CD4-positive, alpha-beta T cell treated with Interleukin-1 beta for 1 hour (primary cell): ENCODE measurements around the gene MLC1.

Source experiments
- DNase-seq, 2 donors: peaks; one replicate each; pipeline ENCODE4 v3.0.0-alpha.2; 2020 to 2022

Gene MLC1

DNA sequence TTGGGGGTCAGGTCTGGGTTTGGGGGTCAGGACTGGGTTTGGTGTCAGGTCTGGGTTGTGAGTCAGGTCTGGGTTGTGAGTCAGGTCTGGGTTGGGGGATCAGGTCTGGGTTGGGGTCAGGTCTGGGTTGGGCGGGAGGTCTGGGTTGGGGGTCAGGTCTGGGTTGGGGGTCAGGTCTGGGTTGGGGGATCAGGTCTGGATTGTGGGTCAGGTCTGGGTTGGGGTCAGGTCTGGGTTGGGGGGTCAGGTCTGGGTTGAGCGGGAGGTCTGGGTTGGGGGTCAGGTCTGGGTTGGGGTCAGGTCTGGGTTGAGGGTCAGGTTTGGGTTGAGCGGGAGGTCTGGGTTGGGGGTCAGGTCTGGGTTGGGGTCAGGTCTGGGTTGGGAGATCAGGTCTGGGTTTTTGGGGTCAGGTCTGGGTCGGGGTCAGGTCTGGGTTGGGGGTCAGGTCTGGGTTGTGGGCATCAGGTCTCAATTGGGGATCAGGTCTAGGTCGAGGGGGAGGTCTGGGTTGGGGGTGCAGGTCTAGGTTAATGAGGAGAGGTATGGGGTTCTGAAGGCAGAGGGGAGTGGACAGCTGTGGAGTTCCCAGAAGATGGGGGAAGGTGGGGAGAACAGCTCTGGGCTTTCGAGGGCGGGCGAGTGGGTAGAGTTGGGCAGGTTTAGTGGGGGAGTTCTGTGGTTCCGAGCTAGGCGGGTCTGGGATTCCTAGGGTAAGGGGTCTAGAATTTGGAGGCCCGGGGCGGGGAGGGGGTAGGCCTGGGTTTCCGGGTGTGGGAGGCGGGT lies 27.8 kb downstream of the MLC1 start:
- DNase-seq: no peak

GRCh38 chr22:50056214-50056972 lies 28.8 kb downstream of the MLC1 start:
- no peak for DNase-seq

GRCh38 chr22:50053861-50054260 lies 31.4 kb downstream of the MLC1 start:
- no peak for DNase-seq

DNA sequence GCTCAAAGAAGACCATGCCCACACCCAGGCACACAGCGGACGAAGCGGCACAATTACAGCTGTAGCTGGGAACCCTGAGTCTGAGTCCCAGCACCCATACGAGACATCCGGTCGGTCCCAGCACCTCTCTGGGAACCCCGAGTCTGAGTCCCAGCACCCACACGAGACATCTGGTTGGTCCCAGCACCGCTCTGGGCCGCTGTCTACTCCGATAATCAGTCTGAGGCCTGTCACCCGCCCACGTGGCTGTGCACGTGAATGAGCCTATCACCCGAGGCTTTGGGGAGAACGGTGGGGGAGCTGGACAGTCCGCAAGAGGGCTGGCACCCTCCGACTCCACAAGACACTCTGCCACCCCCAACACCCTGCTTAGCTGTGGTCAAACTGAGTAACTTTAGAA lies 33.3 kb downstream of the MLC1 start:
- DNase-seq: no peak

DNA sequence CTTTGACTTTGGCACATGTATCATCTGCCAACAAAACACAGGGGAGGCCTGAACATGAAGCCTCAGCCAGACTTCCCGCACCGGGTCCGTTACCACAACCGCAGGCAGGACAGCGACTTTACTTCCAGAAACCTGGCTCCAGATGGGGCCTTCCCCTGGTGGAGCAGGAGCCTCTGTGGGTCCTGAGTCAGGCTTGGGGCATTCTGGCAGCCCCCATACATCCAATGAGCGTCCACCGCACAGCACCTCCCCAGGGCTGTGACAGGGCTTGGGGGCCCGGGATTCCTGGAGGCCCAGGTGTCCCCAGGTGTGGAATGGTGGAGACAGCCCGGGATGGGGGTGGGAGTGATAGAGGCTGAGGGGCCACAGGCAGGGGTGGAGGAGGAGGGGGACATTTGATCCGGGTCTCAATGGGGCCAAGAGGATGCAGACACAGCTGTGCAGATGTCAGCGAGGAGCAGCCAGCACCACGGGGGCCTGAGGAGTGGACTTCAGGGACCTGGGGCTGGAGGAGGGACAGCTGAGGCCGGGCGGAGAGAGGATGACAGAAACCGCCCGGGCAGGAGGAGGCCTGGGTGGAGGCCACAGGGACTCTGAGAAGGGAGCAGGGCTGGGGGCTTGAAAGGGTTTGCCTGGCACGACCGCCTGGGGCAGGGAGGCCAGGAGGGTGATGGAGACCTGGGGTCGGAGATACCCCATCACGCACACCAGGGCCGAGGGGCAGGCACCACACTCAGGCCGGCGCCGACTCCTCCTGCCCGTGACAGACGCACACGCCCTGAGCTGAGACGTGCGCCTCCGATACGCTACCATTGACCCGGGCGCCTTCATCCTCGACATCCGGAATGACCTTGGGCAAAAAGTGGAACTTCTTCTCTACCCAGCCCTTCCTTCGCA lies 35.7 kb downstream of the MLC1 start:
- DNase-seq: no peak

GRCh38 chr22:50048836-50049235 lies 36.4 kb downstream of the MLC1 start:
- DNase-seq: no peak

DNA sequence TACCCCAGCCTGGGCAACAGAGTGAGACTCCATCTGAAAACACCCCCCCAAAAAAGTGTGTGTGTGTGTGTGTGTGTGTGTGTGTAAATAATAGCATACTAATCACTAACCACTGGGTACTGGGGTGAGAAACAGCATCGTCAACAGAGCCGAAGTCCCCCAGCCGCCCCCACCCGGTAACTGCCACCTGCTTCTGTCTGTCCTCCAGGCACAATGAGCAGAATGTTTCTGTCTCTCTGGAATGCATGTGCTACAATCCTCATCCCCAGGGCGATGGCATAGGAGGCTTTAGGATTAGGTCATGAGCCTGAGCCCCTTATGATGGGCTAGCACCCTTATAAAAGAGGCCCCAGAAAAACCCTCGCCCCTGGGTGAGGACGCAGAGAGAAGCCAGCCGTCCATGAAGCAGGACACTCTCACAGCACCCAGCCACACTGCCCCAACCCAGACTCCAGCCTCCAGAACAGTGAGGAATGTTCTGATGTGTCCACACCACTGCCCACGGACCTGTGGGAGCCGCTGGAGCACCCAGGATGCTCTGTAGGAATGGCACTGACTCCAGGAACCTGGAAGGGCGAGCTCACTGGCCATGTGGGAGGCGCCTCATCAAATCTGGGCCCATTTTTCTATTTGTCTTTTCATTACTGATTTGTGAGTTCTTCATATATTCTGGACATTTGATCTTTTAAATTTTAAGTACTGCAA lies 37.0 kb downstream of the MLC1 start:
- DNase-seq: no peak

DNA sequence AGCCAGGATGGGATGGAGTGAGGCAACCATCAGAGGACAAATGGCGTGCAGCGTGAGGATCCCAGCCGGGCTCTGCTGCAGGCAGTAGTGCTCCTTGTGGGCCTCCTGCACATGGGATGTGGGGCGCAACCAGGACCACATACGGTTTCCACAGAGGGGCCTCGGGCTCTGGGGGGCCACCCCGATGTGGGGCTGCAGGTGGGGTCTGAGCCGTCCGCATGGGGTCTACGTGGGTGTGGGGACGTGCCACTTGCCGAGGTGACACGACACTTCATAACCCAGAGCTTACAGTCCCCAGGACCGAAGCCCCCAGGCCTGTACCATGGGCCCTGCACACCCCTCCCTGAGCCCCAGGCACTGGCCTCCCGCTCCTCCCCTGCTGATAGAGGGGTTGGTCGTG lies 37.9 kb downstream of the MLC1 start:
- no peak for DNase-seq

- no peak for DNase-seq
Observed at GRCh38 chr22:50046481-50047245, 38.6 kb downstream of the MLC1 start.

- DNase-seq: no peak
Observed at GRCh38 chr22:50046019-50046415, 39.2 kb downstream of the MLC1 start.

DNA sequence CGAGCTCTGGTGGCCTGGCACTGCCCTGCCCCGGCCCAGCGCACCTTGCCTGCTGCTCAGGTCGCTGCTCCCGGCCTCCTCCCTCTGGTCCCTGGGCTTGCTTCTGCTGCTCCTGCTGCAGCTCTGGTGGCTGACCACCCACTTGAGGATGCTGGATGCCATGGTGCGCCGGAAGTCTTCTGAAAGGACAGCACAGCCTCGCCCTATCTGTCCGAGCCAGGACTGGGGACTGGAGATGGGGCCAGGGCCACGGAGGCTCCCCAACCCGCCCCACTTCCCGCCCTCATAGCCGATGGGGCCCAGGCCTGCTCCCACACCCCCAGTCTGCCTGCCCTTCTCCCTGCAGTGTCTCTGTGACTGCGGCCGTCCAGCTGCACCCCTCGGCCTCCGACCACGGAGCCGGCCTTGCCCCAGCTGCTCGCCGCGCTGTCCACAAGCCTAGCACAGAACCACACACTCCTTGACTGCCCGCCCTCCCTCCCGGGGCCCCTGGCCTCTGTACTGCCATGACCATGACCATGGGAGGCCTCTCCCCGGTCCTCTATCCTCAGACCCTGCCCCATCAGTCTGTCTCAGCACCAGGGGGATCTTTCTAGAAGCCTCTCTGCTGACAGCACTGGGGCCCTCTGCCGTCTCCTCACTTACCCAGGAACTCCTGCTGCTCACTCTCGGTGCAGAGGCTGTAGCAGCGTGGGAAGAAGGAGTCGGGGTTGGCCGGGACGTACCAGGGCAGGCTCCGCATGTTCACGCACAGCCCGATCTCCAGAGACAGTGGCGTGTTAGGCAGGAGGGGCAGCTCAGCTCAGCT lies 39.8 kb downstream of the MLC1 start:
- no peak for DNase-seq

DNA sequence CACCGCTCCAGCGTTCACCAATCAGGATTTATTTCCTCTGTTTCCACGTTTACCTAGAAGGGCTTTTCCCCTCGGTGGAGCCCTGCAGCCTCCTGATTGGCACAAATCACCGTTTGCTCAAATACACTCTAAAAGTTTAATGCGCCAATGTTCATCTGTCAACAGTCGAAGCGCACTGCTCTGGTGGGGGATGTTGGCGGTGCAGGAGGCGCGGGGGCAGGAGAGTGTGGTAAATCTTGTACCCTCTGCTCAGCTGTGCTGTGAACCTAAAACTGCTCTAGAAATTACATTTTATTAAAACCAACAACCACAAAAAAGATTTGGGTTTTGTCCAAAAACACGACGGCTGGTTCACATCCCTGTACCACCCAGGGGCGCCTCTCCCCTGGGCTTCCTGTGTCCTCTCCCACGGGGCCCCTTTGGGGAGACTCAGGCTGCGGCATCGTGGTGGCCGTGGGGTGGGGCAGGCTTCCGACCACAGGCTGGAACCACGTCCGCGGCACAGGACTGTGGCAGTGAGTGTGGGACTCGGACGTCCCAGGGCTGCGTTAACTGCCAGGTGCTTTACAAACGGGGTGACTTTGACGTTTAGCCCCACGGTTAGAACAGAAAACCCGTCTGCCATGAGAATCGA lies 40.6 kb downstream of the MLC1 start:
- DNase-seq: no peak

DNA sequence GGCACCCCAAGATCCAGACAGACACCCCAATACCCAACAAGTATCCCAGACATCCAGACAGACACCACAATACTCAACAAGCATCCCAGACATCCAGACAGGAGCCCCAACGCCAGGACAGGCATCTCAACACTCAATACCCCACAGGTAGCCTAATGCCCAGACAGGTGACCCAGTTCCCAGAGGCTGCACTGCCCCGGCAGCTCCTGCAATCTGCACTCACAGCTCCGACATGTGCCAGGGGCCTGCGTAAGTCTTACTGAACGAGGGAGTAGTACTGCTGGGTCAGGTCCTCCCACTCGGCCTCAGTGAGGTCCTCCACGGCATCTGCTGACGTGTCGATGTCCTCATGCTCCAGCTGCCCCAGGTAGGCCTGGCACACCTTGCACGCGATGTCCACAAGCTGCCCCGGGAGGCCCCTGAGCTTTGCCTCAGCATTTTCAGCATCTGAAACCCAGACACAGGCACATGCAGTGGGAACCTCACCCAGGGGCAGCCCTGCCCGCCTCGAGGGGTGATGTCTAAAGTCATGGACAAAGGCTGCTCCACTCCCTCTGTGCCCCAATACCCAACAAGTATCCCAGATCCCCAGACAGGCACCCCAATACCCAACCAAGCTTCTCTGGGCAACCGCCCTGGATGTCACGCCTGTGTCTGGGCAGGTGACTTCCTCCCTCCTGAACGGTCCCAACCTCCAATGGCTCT lies 43.7 kb downstream of the MLC1 start:
- no peak for DNase-seq

DNA sequence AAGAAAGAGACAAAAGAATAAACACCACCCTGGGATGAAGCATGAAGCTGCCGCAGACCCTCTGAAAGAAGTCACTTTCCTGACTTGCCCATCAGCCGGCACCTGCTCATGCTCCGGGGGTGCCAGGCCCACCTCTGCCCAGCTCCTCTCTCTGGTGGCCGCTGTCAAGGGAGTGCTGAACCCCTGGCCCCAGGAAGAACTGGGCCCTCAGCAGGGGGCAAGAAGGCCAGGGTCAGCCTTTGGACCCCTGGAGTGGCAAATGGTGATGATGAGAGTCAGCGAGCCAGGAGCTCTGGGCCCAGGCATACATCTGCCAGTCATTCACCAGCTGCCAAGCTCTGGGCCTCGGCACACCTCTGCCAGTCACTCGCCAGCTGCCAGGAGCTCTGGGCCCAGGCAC lies 44.5 kb downstream of the MLC1 start:
- no peak for DNase-seq

- no peak for DNase-seq
Observed at GRCh38 chr22:50039669-50040443, 45.4 kb downstream of the MLC1 start.

GRCh38 chr22:50035976-50036724 lies 49.1 kb downstream of the MLC1 start:
- no peak for DNase-seq

DNA sequence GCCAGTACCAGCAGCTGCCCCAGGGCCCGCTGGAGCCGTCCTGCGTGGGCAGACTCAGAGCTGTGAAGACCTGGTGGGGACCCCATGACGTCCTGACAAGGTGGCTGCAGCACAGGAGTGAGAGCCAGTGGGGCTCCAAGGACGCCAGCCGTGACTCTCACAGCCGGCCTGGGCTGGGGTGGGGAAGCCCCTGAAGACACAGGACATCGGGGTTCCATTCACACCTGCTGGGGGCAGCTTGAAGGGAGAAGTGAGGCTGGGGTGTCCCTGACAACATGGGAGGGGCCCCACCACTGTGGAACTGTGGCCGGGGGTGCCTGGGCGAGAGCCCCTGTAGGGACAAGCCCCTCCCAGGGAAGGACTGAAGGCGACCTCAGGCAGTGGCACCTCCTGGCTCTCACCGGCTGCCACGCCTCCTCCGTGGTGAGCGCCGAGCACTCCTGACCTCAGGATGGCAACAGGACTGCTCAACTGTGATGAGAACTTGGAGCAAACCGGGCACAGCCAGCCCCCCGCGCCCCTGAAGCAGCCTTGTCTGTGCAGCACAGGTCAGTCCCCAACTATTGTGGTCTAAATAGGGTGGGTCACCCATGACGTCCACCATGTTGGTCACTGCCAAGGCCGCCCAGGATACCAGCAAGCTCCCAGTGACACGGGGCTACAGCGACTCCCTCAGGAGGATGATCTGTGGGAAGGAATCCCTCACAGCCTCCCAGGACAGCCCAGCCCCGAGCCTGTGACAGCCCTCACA lies 49.9 kb downstream of the MLC1 start:
- DNase-seq: no peak
